CD4-positive, alpha-beta T cell treated with Interleukin-2 at 100 ng/mL for 4 hours (primary cell): ENCODE data around the gene C19orf33.
A peak's percentile ranks its signal among the peaks of the same experiment; 100 is the strongest.
"Not testable (repeated sequence)": the region's sequence is repeated elsewhere in the genome, so short reads cannot be mapped to it uniquely, and the experiment has no call there.

ENCODE experiments used
- DNase-seq: peaks from one replicate; pipeline ENCODE4 v3.0.0-alpha.2; 2020; ENCODE audit warnings: low spot score

C19orf33 gene

DNA sequence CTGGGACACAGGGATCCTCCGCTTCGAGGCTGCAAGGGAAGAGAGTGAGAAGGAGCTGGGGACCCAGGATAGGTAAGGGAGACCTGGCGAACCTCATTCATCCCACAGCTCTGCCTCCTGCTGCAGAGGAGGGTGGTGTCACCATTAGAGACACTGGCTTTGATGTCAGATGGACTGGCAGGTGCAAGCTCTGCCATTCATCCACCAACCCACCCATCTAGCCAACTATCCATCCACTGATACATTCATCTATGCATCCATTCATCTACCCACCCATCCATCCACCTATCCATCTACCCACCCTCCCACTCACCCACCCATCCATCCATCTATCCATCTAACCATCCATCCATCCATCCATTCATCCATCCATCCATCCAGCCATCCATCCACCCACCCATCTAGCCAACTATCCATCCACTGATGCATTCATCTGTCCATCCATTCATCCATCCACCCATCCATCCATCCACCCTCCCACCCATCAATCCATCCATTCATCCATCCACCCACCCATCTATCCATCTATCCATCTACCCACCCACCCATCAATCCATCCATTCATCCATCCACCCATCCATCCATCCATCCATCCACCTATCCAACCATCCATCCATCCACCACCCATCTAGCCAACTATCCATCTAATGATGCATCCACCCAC, 5.7 kb downstream of the C19orf33 start:
- no peak for DNase-seq

DNA sequence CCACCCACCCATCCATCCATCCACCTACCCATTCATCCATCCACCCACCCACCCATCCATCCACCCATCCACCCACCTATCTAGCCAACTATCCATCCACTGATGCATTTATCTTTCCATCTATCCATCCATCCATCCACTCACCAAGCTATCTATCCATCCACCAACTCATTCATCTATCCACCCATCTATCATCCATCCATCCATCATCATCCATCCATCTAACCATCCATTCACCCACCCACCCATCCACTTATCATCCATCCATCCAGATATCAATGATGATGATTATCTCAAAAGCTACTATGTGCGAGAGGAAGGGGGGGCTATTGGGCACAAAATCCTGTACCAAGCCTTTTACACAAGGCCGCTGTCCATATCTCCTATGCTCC, 6.2 kb downstream of the C19orf33 start:
- DNase-seq = no peak

DNA sequence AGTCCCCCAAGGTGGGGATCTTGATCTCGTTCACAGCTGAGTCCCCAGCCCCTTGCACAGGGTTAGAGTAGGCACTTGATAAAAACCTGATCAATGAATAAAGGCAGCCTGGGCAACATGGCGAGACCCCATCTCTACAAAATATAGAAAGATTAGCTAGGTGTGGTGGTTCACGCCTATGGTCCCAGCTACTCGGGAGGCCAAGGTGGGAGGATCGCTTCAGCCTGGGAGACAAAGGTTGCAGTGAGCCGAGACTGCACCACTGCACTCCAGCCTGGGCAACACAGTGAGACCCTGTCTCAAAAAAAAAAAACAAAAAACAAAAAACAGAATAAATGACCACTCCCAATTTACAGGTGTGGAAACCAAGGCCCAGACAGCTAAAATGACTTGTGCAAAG, 6.9 kb downstream of the C19orf33 start:
- DNase-seq = no peak

DNA sequence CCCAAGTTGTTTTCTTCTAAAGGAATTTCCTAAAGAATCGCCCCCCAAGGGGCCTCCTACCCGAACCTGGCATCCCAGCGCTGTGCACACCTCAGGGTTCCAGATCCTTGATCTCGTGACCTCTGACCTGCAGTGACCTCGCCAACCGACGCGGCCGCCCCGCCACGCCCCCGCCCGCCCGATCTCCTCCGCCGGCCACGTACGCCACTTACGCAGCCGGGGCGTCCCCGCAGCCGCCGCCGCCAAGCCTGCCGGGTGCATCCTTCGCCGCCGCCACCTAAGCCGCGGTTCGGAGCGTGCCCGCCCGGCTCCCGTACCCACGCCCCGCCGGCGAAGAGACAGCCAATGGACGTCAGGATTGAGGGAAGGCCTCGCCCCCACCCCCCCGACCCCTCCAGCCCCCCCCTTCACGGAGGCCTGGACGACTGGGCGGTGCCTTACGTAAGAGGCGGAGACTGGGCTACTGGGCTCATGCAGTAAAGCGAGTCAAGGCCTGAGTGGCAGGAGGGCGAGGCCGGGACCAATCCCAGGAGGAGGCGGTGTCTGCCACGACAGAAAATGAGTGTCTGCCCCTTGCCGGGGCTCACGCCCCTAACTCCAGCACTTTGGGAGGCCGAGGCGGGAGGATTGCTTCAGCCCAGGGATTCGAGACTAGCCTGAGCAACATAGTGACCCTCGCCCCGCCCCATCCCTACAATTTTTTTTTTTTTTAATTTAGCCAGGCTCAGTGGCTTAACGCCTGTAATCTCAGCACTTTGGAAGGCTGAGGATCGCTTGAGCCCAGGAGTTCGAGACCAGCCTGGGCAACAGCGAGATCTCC, 11.8 kb downstream of the C19orf33 start, which contains the start of gene YIF1B:
Gene YIF1B (minus strand): TSS at position 291 of the 820 bp plus-strand sequence. CDS start 30 bp downstream, at position 261.
- DNase-seq = peak; percentile 96

DNA sequence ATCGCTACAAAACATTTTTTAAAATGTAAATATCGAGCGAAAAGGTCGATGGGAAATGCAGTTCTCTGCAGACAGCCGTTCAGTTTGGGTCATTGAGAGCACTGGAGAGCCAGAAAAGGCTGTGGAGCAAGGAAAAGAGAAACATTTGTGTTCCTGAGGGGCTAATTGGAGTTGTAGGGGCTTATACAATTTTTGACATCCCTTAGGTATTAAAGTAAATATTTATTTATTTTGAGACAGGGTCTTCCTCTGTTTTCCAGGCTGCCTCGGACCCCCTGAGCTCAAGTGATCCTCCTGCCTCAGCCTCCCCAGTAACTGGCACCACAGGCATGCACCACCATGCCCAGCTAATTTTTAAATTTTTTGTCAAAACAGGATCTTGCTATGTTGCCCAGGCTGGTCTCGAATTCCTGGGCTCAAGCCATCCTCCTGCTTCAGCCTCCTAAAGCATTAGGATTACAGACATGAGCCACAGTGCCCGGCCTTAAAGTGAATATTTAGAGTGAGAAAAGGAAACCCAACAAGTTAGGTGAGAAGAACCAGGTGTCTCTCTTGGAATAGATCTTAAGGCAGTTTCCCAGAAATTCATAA, 12.5 kb downstream of the C19orf33 start:
- DNase-seq = peak; percentile 37

DNA sequence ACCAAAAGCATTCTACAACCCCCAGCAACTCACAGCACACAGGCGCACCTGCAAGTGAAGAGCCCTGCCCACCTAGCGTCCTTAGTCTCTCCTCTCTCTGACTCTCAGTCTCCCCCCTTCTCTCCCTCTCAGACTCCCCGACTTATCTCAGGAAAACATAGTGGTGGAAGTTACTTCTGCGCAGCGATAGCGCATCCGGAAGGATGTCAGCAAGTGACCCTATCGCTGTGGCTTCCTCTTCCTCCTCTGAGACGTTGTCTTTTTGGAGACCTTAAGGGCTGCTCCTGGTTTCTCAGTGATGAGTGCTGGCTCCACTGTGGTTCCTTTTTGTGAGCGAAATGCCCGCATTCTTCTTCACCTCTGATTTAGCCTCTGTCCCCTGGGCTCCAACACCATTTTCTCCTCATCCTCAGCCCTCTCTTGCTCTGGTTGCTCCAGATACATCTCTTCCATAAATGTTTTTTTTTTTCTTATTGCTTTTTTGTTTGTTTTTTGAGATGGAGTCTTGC, 13.1 kb downstream of the C19orf33 start:
- peak; percentile 40 for DNase-seq

DNA sequence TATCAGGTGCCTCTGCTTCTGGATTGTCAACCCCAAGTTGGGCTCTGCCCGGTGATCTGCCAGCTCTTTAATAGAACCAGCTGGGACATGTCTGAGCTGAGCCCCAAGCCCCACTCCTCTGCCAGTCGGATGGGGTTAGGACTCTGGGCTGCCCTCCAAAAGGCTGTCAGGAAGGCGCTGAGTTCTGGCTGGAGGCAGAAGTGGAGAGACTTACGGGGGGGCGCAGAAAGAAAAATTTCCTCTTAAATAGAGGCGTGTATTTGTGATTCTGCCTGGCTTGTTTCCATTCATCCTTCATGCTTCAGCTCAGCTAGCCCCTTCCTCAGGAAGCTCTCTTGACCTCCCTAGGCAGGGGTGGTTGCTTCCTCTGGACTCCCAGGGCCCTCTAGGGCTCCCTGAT, 14.6 kb downstream of the C19orf33 start:
- no peak for DNase-seq

DNA sequence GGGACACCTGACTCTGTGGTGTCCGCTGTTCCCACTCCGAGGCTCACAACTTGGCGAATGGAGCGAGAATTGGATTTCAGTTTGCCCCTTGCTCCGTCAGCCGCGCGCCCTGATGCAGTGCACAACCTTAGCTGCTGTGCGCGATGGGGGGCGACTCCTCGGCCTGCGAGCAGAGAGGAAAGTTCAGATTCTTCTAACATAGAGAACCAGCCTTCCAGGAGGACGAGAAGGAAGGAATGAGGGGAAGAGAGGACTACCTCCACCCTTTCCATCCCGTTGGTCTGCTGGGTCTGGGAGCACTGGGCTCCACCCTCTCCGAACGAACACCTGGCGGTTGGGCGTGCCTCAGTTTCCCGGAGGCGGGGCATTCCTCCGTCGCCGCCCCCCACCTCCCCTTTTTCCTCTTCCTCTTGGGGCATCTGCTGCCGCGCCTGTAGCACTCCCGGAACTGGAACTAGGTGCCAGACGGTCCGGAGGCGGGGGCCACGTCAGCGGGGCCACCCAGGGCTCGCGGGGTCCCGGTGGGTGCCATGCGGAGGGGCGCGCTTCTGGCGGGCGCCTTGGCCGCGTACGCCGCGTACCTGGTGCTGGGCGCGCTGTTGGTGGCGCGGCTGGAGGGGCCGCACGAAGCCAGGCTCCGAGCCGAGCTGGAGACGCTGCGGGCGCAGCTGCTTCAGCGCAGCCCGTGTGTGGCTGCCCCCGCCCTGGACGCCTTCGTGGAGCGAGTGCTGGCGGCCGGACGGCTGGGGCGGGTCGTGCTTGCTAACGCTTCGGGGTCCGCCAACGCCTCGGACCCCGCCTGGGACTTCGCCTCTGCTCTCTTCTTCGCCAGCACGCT, 15.6 kb downstream of the C19orf33 start, which contains the start of gene KCNK6:
Gene KCNK6 (plus strand): TSS at position 425 of the 838 bp plus-strand sequence. CDS start 106 bp downstream, at position 531.
- peak; percentile 38 for DNase-seq

DNA sequence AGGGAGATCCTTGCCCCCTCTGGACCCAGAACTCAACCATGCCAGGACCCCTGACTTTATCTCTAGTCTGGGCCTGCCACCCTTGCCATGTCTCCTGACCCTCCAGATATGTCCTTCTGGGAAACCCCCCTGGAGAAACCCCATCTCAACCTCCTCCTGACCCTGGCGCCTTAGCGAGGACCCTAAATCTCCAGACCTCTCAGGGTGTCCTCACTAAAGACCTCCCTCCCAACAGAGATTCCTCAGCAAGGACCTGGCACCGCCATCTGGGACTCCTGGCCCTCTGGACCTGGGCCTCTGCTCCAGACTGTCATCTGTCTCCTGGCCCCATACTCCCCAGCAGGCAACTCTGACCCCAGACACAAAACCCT, 16.9 kb downstream of the C19orf33 start:
- DNase-seq = no peak

DNA sequence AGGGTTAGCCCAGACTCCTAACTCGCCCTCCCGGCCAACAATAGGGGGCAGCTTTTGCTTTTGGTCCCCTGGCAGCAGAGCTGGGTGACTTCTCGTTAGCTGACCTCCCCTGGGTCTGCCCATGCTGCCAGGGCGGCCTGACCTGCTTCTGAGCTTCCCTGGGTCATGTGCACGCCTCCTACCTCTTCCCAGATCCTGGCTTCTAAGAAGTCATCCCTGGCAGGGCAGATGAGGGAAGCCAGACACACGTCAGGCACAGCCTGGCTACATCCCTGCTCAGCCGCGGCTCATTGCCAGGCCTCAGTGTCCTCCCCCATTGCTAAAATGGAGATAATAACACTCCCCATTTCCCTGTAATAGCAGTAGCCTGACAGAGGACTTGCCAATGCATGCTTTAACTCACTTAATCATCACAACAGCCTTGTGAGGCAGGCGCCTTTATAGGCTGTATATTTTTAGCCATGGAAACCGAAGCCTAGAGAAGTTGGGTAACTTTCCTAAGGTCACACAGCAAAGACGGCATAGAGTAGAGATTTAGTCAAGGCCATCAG, 17.7 kb downstream of the C19orf33 start:
- no peak for DNase-seq

DNA sequence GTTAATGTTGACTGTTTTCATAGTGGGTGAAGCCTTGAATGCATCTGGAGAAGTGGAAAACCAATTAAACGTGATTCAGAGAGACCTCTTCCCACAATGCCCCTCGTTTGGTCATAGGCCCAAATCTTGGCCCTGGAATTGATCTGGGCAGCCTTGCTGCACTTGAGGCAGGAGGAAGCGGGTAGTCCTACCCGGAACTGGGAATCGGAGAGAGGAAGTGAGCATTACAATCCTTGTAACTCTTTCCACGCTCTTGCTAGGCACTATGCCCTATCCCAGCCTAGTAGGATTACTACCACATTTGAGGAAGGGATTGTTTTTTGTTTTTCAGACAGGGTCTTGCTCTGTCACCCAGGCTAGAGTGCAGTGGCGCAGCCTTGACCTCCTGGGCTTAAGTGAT, 19.2 kb downstream of the C19orf33 start:
- DNase-seq = no peak

DNA sequence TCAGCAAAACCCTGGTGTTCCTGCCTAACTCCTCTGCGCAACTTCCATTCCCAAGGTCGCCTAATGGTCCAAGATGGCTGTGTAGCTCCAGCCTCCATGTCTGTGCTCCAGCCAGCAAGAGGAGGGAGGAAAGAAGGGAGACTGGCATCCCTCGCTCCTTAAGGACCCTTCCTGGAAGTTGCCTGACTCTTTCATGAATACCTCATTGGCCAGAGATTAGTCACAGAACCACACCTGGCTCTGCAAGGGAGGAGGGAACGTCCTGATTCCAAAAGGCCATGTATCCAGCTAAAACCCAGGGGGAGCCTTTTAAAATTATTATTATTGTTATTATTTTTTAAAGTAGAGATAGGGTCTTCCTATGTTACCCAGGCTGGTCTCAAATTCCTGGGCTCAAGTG, 20.4 kb downstream of the C19orf33 start:
- DNase-seq = no peak

DNA sequence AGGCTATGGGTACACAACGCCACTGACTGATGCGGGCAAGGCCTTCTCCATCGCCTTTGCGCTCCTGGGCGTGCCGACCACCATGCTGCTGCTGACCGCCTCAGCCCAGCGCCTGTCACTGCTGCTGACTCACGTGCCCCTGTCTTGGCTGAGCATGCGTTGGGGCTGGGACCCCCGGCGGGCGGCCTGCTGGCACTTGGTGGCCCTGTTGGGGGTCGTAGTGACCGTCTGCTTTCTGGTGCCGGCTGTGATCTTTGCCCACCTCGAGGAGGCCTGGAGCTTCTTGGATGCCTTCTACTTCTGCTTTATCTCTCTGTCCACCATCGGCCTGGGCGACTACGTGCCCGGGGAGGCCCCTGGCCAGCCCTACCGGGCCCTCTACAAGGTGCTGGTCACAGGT, 22.5 kb downstream of the C19orf33 start:
- DNase-seq = no peak

DNA sequence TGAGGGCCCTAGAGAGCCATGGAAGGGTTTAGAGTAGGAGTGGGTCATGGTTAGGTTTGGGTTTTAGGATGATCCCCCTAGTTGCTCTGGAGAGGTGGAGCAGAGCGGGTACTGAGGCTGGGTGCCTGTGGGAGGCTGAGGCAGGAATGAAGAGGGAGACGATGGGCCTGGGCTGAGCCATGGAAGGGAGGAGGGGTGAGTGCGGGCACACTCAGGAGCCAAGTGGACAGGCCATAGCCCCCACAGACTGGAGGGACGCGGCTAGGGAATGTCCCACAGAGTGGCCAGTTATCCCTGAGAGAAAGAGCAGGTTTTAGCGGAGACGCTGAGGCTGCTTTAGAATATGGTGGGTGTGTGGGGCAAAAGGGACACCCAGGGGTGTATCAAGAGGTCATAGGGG, 25.6 kb downstream of the C19orf33 start:
- no peak for DNase-seq

DNA sequence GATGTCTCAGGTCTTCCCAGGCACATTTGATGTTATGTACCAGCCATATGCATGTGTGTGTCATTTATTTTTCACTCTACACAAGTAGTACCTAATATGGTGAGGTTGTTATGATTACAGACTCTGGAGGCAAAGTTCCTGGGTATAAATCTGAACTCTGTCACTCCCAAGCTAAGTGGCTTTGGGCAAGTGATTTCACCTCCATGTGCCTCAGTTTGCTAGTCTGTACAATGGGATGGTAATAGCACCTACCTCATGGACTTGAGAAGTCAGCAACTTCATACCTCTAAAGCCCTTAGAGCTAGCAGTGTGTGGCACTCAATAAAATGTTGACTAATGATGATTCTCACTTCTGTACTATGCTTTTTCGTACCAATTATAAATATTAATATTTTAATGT, 27.7 kb downstream of the C19orf33 start:
- DNase-seq = no peak

DNA sequence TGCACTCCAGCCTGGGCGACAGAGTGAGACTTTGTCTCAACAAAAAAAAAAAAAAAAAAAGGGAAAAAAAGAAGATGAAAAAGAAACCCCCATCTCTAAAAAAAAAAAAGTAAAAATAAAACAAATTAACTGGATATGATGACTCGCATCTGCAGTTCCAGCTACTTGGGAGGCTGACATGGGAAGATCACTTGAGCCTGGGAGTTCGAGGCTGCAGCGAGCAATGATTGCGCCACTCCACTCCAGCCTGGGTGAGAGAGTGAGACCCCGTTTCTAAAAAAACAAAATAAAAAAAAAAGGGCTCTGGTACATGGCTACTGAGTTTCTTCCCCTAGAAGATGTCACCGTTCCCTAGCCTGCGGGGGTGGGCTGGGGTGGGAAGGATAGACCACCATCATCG, 29.2 kb downstream of the C19orf33 start:
- no peak for DNase-seq

DNA sequence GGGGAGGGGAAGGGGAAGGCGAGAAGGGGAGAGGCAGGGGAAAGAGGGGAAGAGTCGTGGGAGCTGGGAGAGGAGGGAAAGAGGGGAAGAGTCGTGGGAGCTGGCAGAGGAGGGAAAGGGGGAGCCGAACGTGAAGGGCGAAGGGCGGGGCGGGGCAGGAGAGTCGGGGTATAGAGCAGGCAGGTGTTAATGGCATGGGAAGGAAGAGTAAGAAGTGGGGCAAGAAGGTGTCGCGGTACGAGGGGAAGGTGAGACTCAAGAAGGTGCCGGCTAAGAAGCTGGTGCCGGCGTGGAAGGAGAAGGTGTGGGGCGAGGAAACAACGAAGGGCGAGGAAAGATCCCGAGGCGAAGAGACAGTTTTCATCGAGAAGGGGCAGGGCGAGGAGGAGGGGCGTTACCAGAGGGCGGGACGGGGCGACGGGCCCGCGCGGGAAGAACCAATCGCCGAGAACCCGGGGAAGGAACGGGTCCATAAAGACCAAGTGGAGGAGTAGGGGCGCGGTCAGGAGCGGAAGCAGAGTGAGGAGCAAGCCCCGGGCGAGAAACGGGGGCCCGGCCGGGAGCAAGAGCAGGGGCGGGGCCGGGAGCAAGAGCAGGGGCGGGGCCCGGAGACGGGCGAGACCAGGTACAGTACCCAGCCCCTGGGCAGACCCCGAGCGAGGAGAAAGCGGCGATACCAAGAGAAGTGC, 32.0 kb downstream of the C19orf33 start:
- peak; percentile 95 for DNase-seq

DNA sequence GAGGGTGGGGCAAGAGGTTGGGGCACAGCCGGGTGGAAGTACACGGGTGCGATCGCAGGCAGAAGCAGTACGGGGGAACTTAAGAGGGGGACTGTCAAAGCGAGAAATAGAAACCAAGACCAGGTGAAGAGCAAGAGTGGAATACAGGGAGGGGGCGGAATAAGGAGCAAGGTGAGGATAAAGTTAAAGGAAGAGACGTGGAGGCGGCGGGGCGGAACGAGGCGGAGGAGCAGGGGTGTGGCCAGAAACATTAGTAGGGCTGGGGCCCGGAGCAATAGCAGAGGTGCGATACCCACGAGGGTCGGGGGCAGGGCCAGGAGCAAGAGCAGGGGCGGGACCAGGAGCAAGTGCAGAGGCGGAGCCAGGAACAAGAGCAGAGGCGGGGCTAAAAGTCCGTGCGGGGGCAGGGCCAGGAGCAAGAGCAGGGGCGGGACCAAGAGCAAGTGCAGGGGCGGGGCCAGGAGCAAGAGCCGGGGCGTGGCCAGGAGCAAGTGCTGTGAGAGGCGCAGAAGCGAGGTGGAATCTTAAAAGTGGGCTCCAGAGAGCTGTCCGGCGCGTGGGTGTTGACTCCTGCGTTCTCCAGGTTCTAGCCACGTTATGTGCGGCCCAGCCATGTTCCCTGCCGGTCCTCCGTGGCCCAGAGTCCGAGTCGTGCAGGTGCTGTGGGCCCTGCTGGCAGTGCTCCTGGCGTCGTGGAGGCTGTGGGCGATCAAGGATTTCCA, 32.7 kb downstream of the C19orf33 start:
- peak; percentile 96 for DNase-seq

DNA sequence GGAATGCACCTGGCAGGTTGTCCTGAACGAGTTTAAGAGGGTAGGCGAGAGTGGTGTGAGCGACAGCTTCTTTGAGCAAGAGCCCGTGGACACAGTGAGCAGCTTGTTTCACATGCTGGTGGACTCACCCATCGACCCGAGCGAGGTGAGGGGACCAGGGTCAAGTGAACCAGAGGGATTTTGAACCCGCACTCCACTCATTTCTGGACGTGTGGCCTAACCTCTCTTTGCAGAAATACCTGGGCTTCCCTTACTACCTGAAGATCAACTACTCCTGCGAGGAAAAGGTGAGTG, 33.3 kb downstream of the C19orf33 start:
- no peak for DNase-seq

DNA sequence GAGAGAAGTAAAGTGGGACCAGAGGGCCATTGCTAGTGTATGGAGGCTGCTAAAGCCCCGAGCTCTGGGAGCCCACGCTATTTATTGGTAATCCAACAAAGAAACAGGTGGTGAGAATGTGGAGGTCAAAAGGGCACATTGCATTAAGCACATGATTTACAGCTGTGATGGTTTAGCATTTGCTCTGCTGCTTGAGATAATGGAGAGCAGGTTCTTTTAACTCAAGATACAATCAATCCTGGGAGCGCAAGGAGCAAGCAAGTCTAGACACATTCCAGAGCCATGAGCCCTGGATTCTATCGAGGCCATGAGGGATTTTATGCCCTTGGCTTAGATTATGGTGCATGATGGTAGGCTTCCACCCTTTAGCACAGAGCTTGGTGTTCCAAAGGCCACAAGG, 35.0 kb downstream of the C19orf33 start:
- DNase-seq = not testable (repeated sequence)

DNA sequence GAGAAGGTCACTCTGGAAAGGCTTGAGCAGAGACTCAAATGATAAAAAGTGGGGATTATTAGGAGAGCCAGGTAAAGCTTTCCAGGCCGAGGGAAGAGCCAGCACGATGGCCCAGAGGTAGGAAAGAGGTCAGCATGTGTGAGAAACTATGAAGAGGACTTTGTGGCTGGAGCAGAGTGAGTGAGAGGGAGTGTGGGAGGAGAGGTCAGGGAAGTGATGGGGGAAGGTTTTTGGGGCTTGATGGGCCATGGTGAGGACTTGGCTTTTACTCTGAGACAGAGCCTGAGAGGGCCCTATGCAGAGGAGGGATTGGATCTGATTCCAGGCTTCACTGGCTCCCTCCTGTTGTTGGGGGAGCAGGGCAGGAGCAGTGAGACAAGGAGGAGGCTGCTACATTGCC, 36.9 kb downstream of the C19orf33 start:
- DNase-seq = no peak
